GM19452 (cell line): ENCODE results near the gene GABRG3.

Experiments
- ATAC-seq: cut with Tn5 transposase; IDR thresholded peaks from one replicate; pipeline ENCODE4 v1.9.1; 2021; ENCODE audit not compliant: unreplicated experiment

GABRG3 gene

GRCh38 chr15:27454281-27455075 is 483.5 kb downstream of the GABRG3 start:
- ATAC-seq, result no peak

- ATAC-seq, result no peak
Observed at GRCh38 chr15:27456807-27457206, 485.8 kb downstream of the GABRG3 start.

GRCh38 chr15:27457766-27458165 is 486.8 kb downstream of the GABRG3 start:
- no peak for ATAC-seq

GRCh38 chr15:27458345-27459084 is 487.5 kb downstream of the GABRG3 start:
- ATAC-seq, result no peak

- ATAC-seq, result no peak
Observed at GRCh38 chr15:27459836-27460235, 488.9 kb downstream of the GABRG3 start.

GRCh38 chr15:27461181-27461580 is 490.2 kb downstream of the GABRG3 start:
- no peak for ATAC-seq

GRCh38 chr15:27463525-27464088 is 492.6 kb downstream of the GABRG3 start:
- ATAC-seq, result no peak

- ATAC-seq, result no peak
Observed at GRCh38 chr15:27464941-27465612, 494.1 kb downstream of the GABRG3 start.

- ATAC-seq, result no peak
Observed at GRCh38 chr15:27466758-27467157, 495.8 kb downstream of the GABRG3 start.

GRCh38 chr15:27468151-27468591 is 497.2 kb downstream of the GABRG3 start:
- no peak for ATAC-seq

- no peak for ATAC-seq
Observed at GRCh38 chr15:27473845-27474244, 502.9 kb downstream of the GABRG3 start.

- ATAC-seq, result no peak
Observed at GRCh38 chr15:27475395-27475794, 504.4 kb downstream of the GABRG3 start.

- no peak for ATAC-seq
Observed at GRCh38 chr15:27479296-27480140, 508.5 kb downstream of the GABRG3 start.

GRCh38 chr15:27480141-27480530 is 509.2 kb downstream of the GABRG3 start:
- ATAC-seq, result no peak

GRCh38 chr15:27480642-27481041 is 509.7 kb downstream of the GABRG3 start:
- ATAC-seq, result no peak

GRCh38 chr15:27481768-27482167 is 510.8 kb downstream of the GABRG3 start:
- no peak for ATAC-seq

GRCh38 chr15:27482287-27482686 is 511.3 kb downstream of the GABRG3 start:
- ATAC-seq, result no peak

- no peak for ATAC-seq
Observed at GRCh38 chr15:27483124-27483523, 512.1 kb downstream of the GABRG3 start.

GRCh38 chr15:27485265-27485664 is 514.3 kb downstream of the GABRG3 start:
- no peak for ATAC-seq

- no peak for ATAC-seq
Observed at GRCh38 chr15:27486051-27486450, 515.1 kb downstream of the GABRG3 start.
